ENCODE measurements around the gene CEP170B.
A peak's percentile ranks its signal among the peaks of the same experiment; 100 is the strongest.

The CEP170B gene

DNA sequence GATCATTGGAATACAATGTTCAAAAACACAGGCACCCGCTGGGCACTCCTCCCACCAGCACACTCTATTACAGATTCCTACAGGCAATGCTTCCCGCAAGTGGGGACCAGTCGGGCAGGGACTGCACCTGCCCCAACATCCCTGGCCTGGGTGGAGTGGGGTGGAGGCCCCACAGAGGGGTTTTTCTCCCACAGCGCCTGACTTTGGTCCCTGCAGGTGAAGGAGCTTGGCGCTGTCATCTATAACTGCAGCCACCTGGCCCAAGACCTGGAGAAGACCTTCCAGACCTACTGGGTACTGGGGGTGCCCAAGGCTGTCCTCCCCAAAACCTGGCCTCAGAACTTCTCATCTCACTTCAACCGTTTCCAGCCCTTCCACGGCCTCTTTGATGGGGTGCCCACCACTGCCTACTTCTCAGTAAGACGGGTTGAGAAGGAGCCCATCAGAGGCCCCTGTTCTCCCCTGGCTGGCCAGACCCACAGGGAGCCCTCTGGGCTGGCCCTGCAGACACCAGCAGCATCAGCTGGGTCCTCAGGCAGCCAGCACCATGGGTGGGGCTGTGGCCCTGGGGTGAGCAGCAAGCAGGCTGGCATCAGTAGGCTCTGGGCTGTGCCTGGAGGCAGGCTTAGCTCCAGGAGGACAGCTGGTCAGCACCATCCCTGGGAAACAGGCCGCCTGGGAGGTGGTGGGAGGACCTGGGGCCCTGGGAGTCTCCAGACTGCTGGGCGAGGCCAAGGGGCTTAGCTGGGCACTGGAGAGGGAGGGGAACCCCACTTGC is 65.6 kb downstream of the CEP170B start:
- TF ChIP-seq, protein P1, sequence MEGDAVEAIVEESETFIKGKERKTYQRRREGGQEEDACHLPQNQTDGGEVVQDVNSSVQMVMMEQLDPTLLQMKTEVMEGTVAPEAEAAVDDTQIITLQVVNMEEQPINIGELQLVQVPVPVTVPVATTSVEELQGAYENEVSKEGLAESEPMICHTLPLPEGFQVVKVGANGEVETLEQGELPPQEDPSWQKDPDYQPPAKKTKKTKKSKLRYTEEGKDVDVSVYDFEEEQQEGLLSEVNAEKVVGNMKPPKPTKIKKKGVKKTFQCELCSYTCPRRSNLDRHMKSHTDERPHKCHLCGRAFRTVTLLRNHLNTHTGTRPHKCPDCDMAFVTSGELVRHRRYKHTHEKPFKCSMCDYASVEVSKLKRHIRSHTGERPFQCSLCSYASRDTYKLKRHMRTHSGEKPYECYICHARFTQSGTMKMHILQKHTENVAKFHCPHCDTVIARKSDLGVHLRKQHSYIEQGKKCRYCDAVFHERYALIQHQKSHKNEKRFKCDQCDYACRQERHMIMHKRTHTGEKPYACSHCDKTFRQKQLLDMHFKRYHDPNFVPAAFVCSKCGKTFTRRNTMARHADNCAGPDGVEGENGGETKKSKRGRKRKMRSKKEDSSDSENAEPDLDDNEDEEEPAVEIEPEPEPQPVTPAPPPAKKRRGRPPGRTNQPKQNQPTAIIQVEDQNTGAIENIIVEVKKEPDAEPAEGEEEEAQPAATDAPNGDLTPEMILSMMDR (conservative IDR thresholded peaks at IDR 0.05; ENCODE audit: low read depth, low read length): no peak
- no peak overlapping the region for H3K4me3 ChIP-seq (ENCODE audit: low read length)
- no peak for DNase-seq (ENCODE audit: low read depth)

DNA sequence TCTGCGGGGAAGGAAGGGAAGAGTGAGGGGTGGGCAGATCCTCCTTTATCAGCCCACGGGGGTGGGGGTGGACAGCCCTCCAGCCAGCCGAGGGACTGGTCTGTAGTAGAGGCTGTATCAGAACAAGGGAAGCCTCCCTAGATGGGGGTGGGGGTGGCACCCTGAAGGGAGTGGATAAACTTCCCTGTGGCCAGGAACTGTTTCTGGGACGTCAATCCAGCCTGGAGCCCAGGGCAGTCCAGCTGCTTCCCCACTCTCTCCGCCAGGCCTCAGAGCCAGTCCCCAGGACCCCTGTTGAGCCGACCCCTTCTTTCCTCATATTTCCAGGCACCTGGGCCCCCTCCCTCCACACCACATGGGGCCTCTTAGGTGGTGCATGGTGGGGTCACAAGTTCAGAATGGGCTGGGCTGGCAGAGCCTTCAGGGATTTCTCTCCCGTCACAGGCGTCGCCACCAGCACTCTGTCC is 66.3 kb downstream of the CEP170B start:
- DNase-seq (ENCODE audit: low read depth): no peak
- TF ChIP-seq, protein P1 (conservative IDR thresholded peaks at IDR 0.05; ENCODE audit: low read depth, low read length): no peak
- no peak overlapping the region for H3K4me3 ChIP-seq (ENCODE audit: low read length)

DNA sequence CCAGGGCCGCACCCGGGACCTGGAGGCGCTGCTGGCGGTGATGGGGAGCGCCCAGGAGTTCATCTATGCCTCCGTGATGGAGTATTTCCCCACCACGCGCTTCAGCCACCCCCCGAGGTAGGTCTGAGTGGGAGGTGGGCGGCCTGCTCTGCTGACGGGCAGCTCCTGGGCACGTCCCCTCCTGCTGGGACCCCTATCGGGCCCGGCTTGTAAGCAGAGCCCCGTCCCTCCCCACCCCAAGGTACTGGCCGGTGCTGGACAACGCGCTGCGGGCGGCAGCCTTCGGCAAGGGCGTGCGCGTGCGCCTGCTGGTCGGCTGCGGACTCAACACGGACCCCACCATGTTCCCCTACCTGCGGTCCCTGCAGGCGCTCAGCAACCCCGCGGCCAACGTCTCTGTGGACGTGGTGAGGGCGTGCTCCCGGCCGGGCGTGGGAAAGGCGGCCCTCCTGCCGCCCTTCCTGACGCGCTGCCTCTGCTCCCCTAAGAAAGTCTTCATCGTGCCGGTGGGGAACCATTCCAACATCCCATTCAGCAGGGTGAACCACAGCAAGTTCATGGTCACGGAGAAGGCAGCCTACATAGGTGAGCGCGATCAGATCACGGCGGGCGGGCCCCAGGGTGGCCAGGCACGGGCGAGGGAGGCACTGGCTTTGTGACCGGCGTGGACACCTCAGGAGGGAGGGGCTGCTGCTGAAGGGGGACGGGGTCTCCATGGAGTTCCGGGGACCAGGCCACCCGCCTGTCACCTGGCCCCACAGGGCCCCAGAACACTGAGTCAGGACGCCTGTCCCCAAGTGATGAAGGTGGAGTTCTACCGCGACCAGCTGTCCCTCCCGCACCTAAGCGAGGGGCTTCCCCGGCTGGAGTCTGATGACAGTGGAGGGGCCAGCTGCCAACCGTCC is 67.0 kb downstream of the CEP170B start:
- no peak for DNase-seq (ENCODE audit: low read depth)
- TF ChIP-seq, protein P1 (conservative IDR thresholded peaks at IDR 0.05; ENCODE audit: low read depth, low read length): no peak
- no peak overlapping the region for H3K4me3 ChIP-seq (ENCODE audit: low read length)

DNA sequence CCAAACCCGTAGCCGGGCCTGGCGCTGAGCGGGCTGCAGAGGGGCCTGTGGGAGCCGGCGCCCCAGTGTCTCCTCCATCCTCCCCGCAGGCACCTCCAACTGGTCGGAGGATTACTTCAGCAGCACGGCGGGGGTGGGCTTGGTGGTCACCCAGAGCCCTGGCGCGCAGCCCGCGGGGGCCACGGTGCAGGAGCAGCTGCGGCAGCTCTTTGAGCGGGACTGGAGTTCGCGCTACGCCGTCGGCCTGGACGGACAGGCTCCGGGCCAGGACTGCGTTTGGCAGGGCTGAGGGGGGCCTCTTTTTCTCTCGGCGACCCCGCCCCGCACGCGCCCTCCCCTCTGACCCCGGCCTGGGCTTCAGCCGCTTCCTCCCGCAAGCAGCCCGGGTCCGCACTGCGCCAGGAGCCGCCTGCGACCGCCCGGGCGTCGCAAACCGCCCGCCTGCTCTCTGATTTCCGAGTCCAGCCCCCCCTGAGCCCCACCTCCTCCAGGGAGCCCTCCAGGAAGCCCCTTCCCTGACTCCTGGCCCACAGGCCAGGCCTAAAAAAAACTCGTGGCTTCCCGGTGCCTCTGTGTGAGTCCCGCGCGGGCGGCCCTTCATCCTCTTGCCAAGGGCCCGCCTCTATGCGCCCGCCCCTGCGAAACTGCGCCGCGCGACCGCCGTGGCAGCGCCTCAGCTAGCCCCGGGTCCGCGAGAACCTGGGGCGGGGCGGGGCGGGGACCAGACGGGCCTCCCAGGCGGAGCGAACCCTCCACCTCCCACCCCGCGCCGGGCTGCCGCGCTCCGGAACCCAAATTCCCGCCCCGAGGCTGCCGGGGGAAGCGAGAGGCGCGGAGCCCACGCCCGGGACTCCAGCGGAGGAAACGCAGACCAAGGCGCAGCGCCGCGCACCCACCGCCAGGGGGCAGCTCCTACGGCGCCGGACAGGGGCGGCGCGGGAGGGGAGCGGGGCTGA is 67.9 kb downstream of the CEP170B start:
- TF ChIP-seq, protein P1 (conservative IDR thresholded peaks at IDR 0.05; ENCODE audit: low read depth, low read length): peak; percentile 62
- peak overlapping the region; percentile 26 for H3K4me3 ChIP-seq (ENCODE audit: low read length)

DNA sequence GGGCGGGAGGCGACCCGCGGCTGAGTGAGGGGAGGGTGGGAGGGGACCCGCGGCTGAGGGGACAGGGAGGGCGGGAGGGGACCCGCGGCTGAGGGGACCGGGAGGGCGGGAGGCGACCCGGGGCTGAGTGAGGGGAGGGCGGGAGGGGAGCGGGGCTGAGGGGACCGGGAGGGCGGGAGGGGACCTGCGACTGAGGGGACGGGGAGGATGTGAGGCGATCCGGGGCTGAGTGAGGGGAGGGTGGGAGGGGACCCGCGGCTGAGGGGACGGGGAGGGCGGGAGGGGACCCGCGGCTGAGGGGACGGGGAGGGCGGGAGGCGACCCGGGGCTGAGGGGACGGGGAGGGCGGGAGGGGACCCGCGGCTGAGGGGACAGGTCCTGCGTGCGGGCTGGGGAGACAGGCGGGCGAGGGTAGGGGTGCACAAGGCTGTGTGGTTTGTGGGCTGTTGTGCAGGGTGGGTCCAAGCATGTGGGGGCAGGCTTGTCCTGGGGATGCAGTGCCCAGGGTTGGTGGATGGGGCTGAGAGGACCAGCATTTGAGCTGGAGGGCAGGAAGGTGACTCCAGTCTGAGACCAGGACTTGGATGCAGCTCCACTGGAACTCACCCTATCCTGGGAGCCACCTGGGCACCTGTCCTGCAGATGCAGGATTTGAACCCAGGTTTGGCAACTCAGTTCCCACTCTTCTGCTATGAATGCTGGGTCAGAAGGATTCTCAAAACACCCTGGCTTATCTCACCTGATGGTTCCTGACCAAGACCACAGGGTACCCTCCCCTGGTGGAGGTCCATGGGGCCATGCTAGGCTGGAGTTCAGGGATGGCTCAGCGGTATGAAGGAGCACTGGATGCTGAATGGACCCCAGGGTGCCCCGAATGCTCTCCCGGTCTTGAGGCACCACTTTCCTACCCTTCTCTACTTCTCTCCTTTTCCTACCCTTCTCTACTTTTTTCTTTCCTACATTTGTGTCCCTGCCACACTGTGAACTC is 69.0 kb downstream of the CEP170B start:
- no peak overlapping the region for H3K4me3 ChIP-seq (ENCODE audit: low read length)
- TF ChIP-seq, protein P1 (conservative IDR thresholded peaks at IDR 0.05; ENCODE audit: low read depth, low read length): no peak
- DNase-seq (ENCODE audit: low read depth): no peak

More for the DNA sequence above, 67.9 kb downstream of the CEP170B start:
- no peak for DNase-seq (ENCODE audit: low read depth)

Measured in retinal pigment epithelial cell (primary cell).